CD4-positive, alpha-beta T cell treated with Interleukin-17A for 1 hour (primary cell): ENCODE results near the gene PAGE2.
"Not testable (repeated sequence)": the region's sequence is repeated elsewhere in the genome, so short reads cannot be mapped to it uniquely, and the experiment has no call there.

Experiments used
- DNase-seq: peaks from one replicate; pipeline ENCODE4 v3.0.0-alpha.2; 2020

PAGE2 gene

GRCh38 chrX:55127692-55128091, 38.9 kb downstream of the PAGE2 start:
- no peak for DNase-seq

GRCh38 chrX:55129361-55129760, 40.5 kb downstream of the PAGE2 start:
- DNase-seq = no peak

DNA sequence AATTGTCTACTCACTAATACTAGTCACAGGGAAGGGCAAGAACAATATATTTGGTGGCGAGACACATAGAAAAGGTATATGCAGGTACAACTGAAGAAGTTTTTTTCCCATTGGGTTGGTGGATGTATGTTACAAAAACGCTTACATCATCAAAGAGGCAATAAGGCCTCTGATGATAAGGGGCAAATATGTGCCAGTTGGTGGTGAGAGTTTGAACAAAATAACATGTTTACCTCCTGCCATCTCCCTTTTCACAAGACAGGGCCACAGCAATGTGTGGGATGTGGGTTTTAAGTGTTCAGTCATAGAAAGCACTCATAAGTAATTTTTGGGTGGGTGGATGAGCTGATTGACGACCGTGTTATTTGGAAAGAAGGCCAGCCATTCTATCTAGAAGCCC, 41.7 kb downstream of the PAGE2 start:
- DNase-seq = no peak

DNA sequence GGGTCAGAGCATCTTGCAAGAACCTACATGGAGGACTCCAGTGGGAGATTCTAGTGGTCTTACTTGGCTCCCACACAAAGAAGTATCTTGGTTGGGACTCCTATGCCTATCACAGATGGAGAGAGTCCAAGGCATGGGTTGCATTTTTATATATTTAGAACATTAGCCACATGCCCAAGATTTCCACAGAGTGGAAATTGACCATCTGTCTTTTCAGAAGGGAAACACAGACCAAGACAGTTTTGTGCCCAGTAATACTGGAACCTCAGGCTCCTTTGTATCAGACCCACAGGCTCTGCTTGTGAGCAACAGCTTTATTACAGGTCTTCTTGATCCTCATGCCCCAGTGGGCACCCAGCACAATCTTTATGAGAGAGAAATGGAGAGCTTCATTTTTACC, 43.6 kb downstream of the PAGE2 start:
- no peak for DNase-seq

DNA sequence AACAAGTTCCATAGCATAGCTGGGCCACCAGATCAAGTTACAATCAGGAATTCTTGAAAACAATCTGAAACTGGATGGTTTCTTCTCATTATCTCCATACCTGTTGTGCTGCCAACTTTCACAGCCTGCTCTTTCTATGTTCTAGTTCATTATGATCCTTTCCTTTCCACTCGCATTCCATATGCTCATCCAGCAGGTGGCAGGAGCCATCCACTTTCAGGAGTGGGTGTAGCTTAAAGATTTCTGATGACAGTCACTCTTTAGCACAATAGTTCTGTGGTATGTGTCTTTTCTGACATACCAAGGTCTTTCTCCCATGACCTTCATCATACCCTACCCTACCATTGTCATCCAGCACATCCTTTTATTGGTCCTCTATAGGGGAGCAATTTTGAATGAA, 46.4 kb downstream of the PAGE2 start:
- DNase-seq = peak; percentile 35

- DNase-seq = not testable (repeated sequence)
These were observed 52.0 kb downstream of the PAGE2 start for GRCh38 chrX:55140800-55141199.
